ENCODE results near the gene PCCA. TPM values are rescaled to one million over a fixed set of nuclear protein-coding genes. Genes with fewer than 3 reads are reported as not detected.

Gene PCCA
- total and polyA plus RNA-seq, 2 donors (not counting 1 experiment from before 2014, with no cell fraction given) = 4.8 to 17.4 TPM

DNA sequence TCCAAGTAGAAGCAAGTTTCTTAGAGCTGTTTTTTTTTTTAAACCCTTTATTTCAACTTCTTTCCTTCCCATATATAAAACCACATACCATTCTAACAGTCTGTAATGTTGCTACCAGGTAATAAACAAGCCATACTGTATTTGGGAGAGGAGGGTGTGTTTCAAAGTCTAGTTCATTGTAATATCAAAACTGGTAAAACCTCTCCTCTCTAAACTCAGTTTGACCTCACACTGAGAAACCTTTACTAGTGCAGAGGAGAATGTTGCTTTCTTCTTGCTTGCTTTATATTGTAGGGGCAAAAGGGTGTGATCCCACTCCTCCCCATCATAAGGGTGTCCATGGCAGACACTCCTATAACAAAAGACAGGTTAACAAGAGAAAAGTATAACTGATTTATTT, 344.6 kb downstream of the PCCA start:
- Mint-ChIP-seq H3K4me3 (no peak overlapping the region), H3K27me3 (no peaks in the 10 kb centered on the region), H3K4me1 (no peaks in the 10 kb centered on the region), H3K27ac (no peak overlapping the region), H3K9me3 (ENCODE audit: insufficient read depth) (peaks cover 4% of the 10 kb centered on the region)
- ChIA-PET POLR2A (no interaction called here), CTCF (no interaction called here)
- no peaks in the 10 kb centered on the region for H3K36me3 ChIP-seq (replicated peaks in 1 of 2; ENCODE audit: control extremely low read depth in 1 of 2, control insufficient read depth in 1 of 2, extremely low read depth in 1 of 2, insufficient read depth in 2 of 2, low read length in 1 of 2)
- no peaks in the 10 kb centered on the region for H3K4me1 ChIP-seq (ENCODE audit: control insufficient read depth in 2 of 2, insufficient read depth in 2 of 2, low read length in 2 of 2)
- no peak overlapping the region for H3K4me2 ChIP-seq (replicated peaks; ENCODE audit: low read depth, low read length, poor library complexity, severe bottlenecking)
- DNase-seq = no peak
- no peak overlapping the region for H3K9ac ChIP-seq (ENCODE audit: low read length)
- no peak overlapping the region for H3K4me3 ChIP-seq (ENCODE audit: control extremely low read depth in 1 of 5, extremely low read depth in 1 of 5, insufficient read depth in 1 of 5, low read depth in 2 of 5, low read length in 4 of 5)
- H3K9me3 ChIP-seq (ENCODE audit: control extremely low read depth in 1 of 3, control insufficient read depth in 2 of 3, insufficient read depth in 1 of 3, low read length in 2 of 3) = peaks cover 0 to 3% (median 0%) of the 10 kb centered on the region in 3 donors
- no peak overlapping the region for H2AFZ ChIP-seq (ENCODE audit: insufficient read depth, low read depth, low read length, poor library complexity, severe bottlenecking)
- no peak for TF ChIP-seq EZH2 (IDR thresholded peaks at IDR 0.05; ENCODE audit: borderline replicate concordance, insufficient read depth, low read depth, low read length, poor library complexity, severe bottlenecking)
- TF ChIP-seq, protein P1, sequence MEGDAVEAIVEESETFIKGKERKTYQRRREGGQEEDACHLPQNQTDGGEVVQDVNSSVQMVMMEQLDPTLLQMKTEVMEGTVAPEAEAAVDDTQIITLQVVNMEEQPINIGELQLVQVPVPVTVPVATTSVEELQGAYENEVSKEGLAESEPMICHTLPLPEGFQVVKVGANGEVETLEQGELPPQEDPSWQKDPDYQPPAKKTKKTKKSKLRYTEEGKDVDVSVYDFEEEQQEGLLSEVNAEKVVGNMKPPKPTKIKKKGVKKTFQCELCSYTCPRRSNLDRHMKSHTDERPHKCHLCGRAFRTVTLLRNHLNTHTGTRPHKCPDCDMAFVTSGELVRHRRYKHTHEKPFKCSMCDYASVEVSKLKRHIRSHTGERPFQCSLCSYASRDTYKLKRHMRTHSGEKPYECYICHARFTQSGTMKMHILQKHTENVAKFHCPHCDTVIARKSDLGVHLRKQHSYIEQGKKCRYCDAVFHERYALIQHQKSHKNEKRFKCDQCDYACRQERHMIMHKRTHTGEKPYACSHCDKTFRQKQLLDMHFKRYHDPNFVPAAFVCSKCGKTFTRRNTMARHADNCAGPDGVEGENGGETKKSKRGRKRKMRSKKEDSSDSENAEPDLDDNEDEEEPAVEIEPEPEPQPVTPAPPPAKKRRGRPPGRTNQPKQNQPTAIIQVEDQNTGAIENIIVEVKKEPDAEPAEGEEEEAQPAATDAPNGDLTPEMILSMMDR (IDR thresholded peaks at IDR 0.05) = no peak
- H3K27me3 ChIP-seq (replicated peaks in 1 of 4; ENCODE audit: control extremely low read depth in 1 of 4, control insufficient read depth in 3 of 4, insufficient read depth in 4 of 4, low read length in 3 of 4) = no peaks in the 10 kb centered on the region
- H3K27ac ChIP-seq (ENCODE audit: low read length in 2 of 2) = no peak overlapping the region
- ATAC-seq (ENCODE audit: low read depth) = no peak
- no peaks in the 10 kb centered on the region for H3K79me2 ChIP-seq (ENCODE audit: control insufficient read depth, insufficient read depth, low read length)
- intact Hi-C loops (cut with micrococcal nuclease) = no loop called here
- no peaks in the 10 kb centered on the region for H4K20me1 ChIP-seq (ENCODE audit: control insufficient read depth, insufficient read depth, low read length, poor library complexity, severe bottlenecking)

DNA sequence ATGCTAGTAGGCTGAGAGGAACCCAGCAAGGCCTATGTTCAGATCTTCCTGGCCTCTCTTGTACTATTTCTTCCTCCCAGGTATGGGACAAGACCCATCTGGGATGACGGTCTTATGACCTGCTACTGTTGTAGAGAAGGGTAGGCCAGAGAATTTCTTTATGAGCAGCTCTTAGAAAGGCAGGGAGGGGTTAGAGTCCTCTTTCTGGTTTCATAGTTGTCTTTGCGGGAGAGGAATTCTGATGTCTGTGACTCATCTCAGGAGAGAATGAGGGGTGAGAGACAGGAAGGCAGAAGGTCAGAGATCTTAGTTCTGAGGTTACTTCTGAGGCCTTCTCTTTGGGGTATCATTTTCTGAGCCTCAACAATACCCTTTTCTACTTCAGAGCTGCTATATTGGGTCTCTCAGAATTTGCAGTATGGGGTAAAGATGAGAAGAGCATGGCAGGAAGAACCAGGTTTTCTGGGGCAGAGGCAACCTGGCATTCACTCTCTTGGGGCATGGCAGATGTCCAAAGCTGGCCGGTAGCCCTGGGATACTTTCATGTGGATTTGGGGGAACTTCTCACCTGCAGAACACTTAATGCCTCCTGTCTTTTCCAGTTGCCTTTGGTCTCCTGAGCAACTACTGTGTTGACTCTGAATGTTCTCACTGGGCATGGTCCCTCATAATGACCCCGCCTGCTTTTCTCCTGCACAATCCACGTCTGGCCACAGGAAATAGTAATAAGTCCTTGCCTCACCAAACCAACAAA, 345.3 kb downstream of the PCCA start:
- no peak for ATAC-seq (ENCODE audit: low read depth)

More for the DNA sequence above, 345.3 kb downstream of the PCCA start:
- H3K4me3 ChIP-seq (ENCODE audit: control extremely low read depth in 1 of 5, extremely low read depth in 1 of 5, insufficient read depth in 1 of 5, low read depth in 2 of 5, low read length in 4 of 5) = no peak overlapping the region
- H3K9ac ChIP-seq (ENCODE audit: low read length) = no peak overlapping the region
- H3K36me3 ChIP-seq (replicated peaks in 1 of 2; ENCODE audit: control extremely low read depth in 1 of 2, control insufficient read depth in 1 of 2, extremely low read depth in 1 of 2, insufficient read depth in 2 of 2, low read length in 1 of 2) = no peaks in the 10 kb centered on the region
- H3K4me2 ChIP-seq (replicated peaks; ENCODE audit: low read depth, low read length, poor library complexity, severe bottlenecking) = no peak overlapping the region
- no peaks in the 10 kb centered on the region for H3K79me2 ChIP-seq (ENCODE audit: control insufficient read depth, insufficient read depth, low read length)
- intact Hi-C loops (cut with micrococcal nuclease) = no loop called here
- ChIA-PET POLR2A (no interaction called here), CTCF (interaction anchor here (0.6 kb wide), 1 partner anchor 789 kb away, joined by 4 read pairs; no protein-coding TSS in a partner anchor)
- peaks cover 0 to 3% (median 0%) of the 10 kb centered on the region in 3 donors for H3K9me3 ChIP-seq (ENCODE audit: control extremely low read depth in 1 of 3, control insufficient read depth in 2 of 3, insufficient read depth in 1 of 3, low read length in 2 of 3)
- H3K9me3 Mint-ChIP-seq (ENCODE audit: insufficient read depth) = peaks cover 4% of the 10 kb centered on the region
- H3K4me3 Mint-ChIP-seq = no peak overlapping the region
- no peak for DNase-seq
- H3K27me3 ChIP-seq (replicated peaks in 1 of 4; ENCODE audit: control extremely low read depth in 1 of 4, control insufficient read depth in 3 of 4, insufficient read depth in 4 of 4, low read length in 3 of 4) = no peaks in the 10 kb centered on the region
- no peaks in the 10 kb centered on the region for H3K4me1 Mint-ChIP-seq
- no peaks in the 10 kb centered on the region for H4K20me1 ChIP-seq (ENCODE audit: control insufficient read depth, insufficient read depth, low read length, poor library complexity, severe bottlenecking)
- TF ChIP-seq, protein P1 (IDR thresholded peaks at IDR 0.05) = no peak
- TF ChIP-seq EZH2 (IDR thresholded peaks at IDR 0.05; ENCODE audit: borderline replicate concordance, insufficient read depth, low read depth, low read length, poor library complexity, severe bottlenecking) = no peak
- H3K27ac ChIP-seq (ENCODE audit: low read length in 2 of 2) = no peak overlapping the region
- WGBS (ENCODE audit: insufficient coverage) = 87% methylated on average over 5 of the region's 5 CpGs
- no peak overlapping the region for H3K27ac Mint-ChIP-seq
- H2AFZ ChIP-seq (ENCODE audit: insufficient read depth, low read depth, low read length, poor library complexity, severe bottlenecking) = no peak overlapping the region
- H3K4me1 ChIP-seq (ENCODE audit: control insufficient read depth in 2 of 2, insufficient read depth in 2 of 2, low read length in 2 of 2) = no peaks in the 10 kb centered on the region
- H3K27me3 Mint-ChIP-seq = no peaks in the 10 kb centered on the region
